Cardiac muscle cell (in vitro differentiated cells and primary cell): ENCODE data around the gene PLCL1. TPM values are rescaled to one million over a fixed set of nuclear protein-coding genes. Genes with fewer than 3 reads are reported as not detected.

Source experiments
- DNase-seq, 2 donors: peaks; one replicate each; pipeline versions ENCODE4 v3.0.0 to v3.0.0-alpha.2; 2010 to 2017; ENCODE audit warnings: low read depth in 1 of 2, low spot score in 1 of 2
- H3K27ac ChIP-seq: fragments of 200-600 bp; sonication (generic); 2 replicates; pipeline ENCODE4 v1.5.1; 2016
- H3K27me3 ChIP-seq: fragments of 200-600 bp; sonication (generic); 2 replicates; pipeline ENCODE4 v1.6.0; 2016; ENCODE audit warnings: control low read depth
- H3K36me3 ChIP-seq: fragments of 200-600 bp; sonication (generic); 2 replicates; pipeline ENCODE4 v1.5.1; 2016; ENCODE audit warnings: control low read depth
- H3K4me1 ChIP-seq: fragments of 200-600 bp; sonication (generic); 2 replicates; pipeline ENCODE4 v1.8.1; 2017; ENCODE audit warnings: low read depth, mild to moderate bottlenecking, mixed run types
- H3K4me3 ChIP-seq: fragments of 200-600 bp; sonication (generic); 2 replicates; pipeline ENCODE4 v1.5.1; 2016; ENCODE audit warnings: mild to moderate bottlenecking
- H3K9me3 ChIP-seq: fragments of 200-600 bp; sonication (generic); 2 replicates; pipeline ENCODE4 v1.5.1; 2017; ENCODE audit warnings: low read depth, mild to moderate bottlenecking, control low read depth
- polyA plus RNA-seq: library from polyadenylated mRNA; unstranded; fragments of >200 nt; fragmentation: Nextera tagmentation; extraction: Ambion mirVana; gene quantifications from 2 replicates; pipeline ENCODE4 v1.2.1, GENCODE V29; 2016
- total RNA-seq: library from RNA; depleted of rRNA; stranded (reverse); fragments of >200 nt; gene quantifications from 2 replicates; pipeline ENCODE4 v1.2.3, GENCODE V29; 2016
- TF ChIP-seq, protein P1 (sequence below): IDR thresholded peaks from 2 replicates; pipeline ENCODE4 v1.5.1; 2012; ENCODE audit warnings: low read depth, mild to moderate bottlenecking, low read length

The PLCL1 gene
- total and polyA plus RNA-seq, 2 experiments from 2014 or later: 4.9 to 7.8 TPM

DNA sequence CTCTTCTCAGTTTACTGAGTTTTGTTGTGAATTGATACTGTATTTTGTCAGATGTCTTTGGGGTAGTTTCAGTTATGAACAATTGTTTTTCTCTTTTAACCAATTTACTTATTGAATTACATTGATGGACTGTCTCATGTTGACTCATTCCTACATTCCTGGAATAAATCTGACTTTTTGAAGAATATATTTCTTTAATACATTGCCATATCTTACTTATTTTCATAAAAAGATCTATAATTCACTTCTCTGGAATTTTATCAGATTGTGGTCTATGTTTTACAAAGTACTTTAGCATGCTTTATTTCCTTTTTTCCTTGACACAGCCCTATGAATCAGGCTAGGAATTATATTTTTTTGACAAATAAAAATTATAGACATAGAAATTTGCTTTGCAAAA, 268.3 kb downstream of the PLCL1 start:
- TF ChIP-seq, protein P1, sequence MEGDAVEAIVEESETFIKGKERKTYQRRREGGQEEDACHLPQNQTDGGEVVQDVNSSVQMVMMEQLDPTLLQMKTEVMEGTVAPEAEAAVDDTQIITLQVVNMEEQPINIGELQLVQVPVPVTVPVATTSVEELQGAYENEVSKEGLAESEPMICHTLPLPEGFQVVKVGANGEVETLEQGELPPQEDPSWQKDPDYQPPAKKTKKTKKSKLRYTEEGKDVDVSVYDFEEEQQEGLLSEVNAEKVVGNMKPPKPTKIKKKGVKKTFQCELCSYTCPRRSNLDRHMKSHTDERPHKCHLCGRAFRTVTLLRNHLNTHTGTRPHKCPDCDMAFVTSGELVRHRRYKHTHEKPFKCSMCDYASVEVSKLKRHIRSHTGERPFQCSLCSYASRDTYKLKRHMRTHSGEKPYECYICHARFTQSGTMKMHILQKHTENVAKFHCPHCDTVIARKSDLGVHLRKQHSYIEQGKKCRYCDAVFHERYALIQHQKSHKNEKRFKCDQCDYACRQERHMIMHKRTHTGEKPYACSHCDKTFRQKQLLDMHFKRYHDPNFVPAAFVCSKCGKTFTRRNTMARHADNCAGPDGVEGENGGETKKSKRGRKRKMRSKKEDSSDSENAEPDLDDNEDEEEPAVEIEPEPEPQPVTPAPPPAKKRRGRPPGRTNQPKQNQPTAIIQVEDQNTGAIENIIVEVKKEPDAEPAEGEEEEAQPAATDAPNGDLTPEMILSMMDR: no peak
- H3K27me3 ChIP-seq: no peaks in the 10 kb centered on the region
- no peak overlapping the region for H3K4me3 ChIP-seq
- DNase-seq: no peak
- H3K27ac ChIP-seq: no peak overlapping the region
- H3K4me1 ChIP-seq: no peaks in the 10 kb centered on the region
- no peaks in the 10 kb centered on the region for H3K36me3 ChIP-seq
- no peaks in the 10 kb centered on the region for H3K9me3 ChIP-seq

DNA sequence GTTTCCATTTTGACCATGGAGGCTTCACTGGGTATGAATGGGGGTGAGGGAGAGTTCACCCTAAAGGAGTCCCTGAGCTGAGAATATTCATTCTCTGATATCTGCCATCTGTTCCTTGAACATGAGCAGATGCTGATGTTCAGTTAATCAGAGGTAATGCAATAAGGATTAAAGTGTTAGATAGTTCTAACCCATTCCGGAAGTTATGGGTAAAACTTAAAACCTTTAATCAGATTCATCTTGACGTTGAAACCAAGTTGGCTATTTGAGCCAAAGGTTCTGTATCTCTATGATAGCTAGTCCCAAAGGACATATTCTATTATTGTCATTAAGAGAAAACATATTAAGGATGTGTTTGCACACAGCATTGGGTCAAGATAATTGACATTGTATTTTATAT, 268.9 kb downstream of the PLCL1 start:
- TF ChIP-seq, protein P1: no peak
- Histone ChIP-seq H3K9me3 (no peaks in the 10 kb centered on the region), H3K27me3 (no peaks in the 10 kb centered on the region), H3K36me3 (no peaks in the 10 kb centered on the region), H3K4me3 (no peak overlapping the region), H3K27ac (no peak overlapping the region), H3K4me1 (no peaks in the 10 kb centered on the region)
- no peak for DNase-seq

DNA sequence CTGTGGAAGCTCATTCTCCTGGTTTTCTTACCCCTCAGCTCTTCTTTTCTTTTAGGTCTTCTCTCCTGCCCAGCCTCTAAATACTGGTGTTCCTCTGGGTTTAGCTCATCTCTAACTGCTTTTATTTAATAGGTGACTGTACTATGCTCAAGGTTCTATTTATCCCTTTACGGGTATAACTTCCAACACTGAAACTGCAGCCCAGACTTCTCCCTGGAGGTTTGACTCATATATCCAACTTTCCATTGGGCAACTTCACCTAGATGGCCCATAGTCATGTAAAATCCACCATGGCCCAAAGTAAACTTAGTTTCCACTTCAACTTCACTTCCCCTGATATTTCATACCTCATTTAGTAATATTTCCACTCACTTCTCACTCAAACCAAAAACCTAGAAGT, 273.1 kb downstream of the PLCL1 start:
- no peaks in the 10 kb centered on the region for H3K27me3 ChIP-seq
- no peaks in the 10 kb centered on the region for H3K4me1 ChIP-seq
- DNase-seq: no peak
- H3K36me3 ChIP-seq: no peaks in the 10 kb centered on the region
- no peaks in the 10 kb centered on the region for H3K9me3 ChIP-seq
- TF ChIP-seq, protein P1: no peak
- H3K4me3 ChIP-seq: no peak overlapping the region
- H3K27ac ChIP-seq: no peak overlapping the region

DNA sequence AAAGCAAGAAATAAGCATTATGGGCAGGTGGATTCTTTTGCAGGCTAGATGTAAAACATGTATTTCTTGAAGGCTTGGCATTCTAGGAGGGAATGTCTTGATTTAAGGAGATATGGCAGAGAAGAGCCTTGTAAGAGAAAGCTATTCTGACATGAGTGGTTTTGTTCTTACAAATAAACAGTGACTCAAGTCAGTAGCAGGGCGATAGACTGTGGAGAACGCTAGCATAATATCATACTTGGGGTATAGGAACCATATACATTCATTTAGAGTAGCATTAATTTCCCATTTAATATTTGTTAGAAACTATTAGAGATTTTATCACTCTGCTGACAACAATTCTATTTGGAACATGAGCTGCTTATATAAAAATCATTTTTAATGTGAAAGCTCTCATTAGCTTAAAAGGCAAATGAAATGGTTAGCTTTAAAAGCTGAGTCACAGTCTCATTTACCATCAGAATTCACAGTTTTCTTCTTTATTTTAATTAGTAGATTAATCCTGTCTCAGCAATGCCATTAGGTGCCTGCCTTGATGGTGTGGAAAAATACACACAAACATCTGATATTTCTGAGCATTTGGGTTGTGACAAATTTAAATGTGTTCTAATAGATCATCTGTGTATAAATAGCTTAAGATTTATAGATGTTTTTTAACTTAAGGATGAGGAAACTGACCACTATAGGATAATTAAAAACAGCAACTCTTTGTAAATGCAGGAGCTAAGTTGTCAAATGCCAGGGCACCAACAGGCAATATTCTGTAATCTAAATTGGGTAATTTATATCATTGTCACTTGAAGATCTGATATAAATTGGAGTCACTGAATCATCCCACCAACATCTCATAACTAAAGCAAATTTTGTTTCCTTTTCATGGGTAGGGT, 276.7 kb downstream of the PLCL1 start:
- no peak for DNase-seq
- no peaks in the 10 kb centered on the region for H3K27me3 ChIP-seq
- no peaks in the 10 kb centered on the region for H3K9me3 ChIP-seq
- no peaks in the 10 kb centered on the region for H3K36me3 ChIP-seq
- TF ChIP-seq, protein P1: no peak
- H3K4me1 ChIP-seq: no peaks in the 10 kb centered on the region
- no peak overlapping the region for H3K4me3 ChIP-seq
- no peak overlapping the region for H3K27ac ChIP-seq

DNA sequence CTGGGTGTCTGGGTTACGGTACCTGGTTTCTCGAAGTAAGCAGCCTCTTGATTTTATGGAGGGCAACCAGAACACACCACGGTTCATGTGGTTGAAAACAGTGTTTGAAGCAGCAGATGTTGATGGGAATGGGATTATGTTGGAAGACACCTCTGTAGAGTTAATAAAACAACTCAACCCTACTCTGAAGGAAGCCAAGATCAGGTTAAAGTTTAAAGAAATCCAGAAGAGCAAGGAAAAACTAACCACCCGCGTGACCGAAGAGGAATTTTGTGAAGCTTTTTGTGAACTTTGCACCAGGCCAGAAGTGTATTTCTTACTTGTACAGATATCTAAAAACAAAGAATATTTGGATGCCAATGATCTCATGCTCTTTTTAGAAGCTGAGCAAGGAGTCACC, 279.8 kb downstream of the PLCL1 start:
- Histone ChIP-seq H3K4me3 (no peak overlapping the region), H3K9me3 (no peaks in the 10 kb centered on the region), H3K27ac (no peak overlapping the region), H3K27me3 (no peaks in the 10 kb centered on the region), H3K36me3 (no peaks in the 10 kb centered on the region), H3K4me1 (no peaks in the 10 kb centered on the region)
- no peak for DNase-seq
- TF ChIP-seq, protein P1: no peak
